GM19468 (cell line): ENCODE results near the gene HS1BP3.

Experiments
- ATAC-seq: cut with Tn5 transposase; IDR thresholded peaks from one replicate; pipeline ENCODE4 v1.9.1; 2021; ENCODE audit warnings: mild to moderate bottlenecking, moderate library complexity, moderate number of reproducible peaks; ENCODE audit not compliant: unreplicated experiment; ENCODE audit errors: extremely low read depth

Gene HS1BP3

GRCh38 chr2:20664431-20665242 is 13.7 kb upstream of the HS1BP3 start:
- ATAC-seq, result no peak

- ATAC-seq, result no peak
Observed at GRCh38 chr2:20664071-20664390, 13.1 kb upstream of the HS1BP3 start.

DNA sequence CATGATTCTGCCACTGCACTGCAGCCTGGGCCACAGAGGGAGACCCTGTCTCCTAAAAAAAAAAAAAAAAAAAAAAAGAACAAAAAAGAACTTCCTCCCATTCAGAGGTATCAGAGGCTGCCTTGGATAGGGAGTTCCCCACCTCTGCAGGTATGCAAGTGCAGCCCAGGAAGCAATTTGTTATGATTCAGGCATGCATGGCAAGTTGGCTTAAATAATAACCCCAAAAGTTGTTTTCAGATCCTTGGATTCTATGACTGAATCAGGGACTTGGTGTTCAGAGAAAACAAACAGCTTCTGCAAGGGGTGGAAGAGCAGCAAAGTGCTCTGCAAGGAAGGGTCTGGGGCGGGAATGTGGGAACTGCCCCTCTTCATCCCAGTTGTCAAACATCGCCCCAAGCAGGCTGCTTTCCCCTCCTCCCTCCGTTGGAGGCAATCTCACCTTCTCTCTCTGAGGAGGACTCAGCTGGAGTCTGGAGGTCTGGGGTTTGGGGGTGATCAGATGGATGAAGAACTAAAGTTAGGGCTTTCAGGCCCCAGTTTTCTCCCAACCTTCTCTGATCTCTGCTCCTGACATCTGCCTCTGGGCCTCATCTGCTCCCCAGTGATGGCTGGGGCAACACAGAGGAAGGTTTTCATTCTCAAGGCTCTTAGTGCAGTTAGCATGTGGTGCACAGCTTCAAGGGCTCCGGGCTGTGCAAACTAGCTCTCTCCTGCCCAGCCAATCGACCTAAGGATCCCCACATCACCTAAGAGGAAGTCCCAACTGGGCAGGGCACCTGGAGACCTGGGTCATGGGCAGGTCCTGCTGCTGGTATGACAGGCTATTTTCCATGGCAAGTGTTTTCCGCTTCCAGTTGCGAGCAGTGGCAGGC is 12.5 kb upstream of the HS1BP3 start:
- no peak for ATAC-seq

- ATAC-seq, result no peak
Observed at GRCh38 chr2:20662308-20662937, 11.5 kb upstream of the HS1BP3 start.

GRCh38 chr2:20661421-20662307 is 10.8 kb upstream of the HS1BP3 start:
- peak; percentile 26 for ATAC-seq

DNA sequence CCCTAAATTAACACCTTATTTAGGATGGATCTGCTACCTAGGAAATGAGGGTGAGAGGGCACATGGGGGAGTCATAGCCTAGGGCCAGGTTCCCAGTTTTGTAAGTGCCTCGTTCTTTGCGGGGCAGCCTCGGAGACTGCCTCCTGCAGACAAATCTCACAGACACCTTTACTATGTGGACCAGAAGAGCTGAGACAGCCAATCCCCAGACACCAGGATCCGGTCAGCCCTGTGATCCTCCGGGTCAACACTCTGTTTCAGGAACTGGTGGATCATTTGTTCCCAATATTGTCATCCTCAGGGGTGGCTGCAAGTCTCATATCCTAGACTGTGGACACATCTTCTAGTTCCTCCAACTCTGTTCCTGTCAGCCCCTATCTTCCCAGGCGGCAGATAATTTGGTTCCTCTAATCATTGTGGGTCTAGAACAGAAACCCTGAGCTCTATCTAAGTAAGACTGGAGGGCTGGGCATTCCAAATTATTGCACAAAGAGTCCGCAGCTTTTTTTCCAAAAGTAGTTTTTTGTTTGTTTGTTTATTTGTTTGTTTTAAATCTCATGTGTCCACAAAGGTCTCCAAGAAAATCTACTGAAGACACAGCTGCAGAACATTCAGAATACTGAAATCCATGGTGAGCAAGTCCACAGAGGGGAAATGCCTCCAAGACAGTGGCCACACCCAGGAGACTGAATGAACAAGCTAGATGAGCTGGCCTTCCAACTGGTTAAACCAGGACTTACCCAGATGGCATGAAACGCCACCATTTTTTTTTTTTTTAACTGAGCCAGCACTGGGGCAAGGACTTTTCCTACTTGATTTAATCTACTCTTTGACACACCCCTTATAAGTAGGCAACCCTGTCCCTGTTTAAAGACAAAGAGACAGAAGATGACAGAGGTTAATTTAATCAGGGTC is 9.9 kb upstream of the HS1BP3 start:
- no peak for ATAC-seq

GRCh38 chr2:20657522-20658235 is 6.8 kb upstream of the HS1BP3 start:
- no peak for ATAC-seq

DNA sequence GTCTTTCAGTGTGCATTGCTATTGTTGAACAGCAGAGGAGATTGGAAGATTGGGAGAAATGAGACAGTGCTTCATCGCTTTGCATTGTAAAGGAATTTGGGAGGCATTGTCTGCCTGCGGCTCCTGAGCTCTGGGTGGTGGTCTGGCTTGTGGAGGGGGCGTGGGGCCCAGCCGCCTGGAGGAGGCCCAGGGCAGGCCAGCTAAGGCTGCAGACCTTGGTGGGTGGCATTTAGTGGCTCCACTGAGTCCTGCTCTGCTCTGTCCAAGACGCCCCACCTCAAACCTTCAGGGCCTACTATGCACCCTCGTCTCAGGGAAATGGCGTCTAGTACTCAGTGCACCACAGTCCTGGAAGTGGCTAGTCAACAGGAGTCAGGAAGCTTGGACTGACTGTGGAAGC is 5.7 kb upstream of the HS1BP3 start:
- ATAC-seq, result no peak

- ATAC-seq, result no peak
Observed at GRCh38 chr2:20654535-20654813, 3.6 kb upstream of the HS1BP3 start.

DNA sequence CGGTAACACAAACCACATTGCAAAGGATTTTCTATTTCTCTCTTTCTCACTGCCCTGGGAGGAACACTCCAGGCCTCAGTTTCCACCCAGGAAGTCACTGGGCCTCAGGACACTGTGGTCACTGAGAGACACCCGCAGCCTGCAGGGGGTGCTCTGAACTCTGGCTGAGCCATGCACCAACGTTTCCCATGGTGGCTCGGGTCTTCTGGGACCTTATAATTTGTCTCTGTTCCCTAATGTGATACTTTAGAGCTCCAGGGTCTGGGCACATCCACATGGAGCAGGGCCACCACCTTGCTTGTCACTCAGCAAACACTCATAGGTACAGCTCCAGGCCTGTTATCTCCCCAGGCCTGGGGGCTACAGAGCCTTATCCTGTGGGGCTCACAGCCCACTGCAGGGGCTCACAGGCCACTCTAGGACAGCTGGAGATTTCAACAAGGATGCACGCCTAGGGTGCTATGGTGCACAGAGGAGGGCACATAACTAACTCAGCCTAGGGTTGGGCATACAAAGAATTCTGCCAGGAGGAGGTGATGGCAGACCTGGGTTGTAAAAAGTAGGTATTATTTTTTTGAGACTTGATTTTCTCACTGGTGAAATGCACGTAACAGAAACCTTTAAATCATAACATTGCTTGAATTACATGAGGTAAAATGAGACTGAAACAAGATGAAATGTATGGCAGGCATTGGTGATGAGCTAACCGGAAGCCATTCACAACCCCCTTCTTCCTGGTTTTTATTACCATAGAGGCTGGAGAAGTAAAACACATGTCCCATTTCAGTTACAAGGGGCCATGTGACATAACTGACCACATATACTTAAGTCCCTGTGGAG is 3.0 kb upstream of the HS1BP3 start:
- no peak for ATAC-seq

DNA sequence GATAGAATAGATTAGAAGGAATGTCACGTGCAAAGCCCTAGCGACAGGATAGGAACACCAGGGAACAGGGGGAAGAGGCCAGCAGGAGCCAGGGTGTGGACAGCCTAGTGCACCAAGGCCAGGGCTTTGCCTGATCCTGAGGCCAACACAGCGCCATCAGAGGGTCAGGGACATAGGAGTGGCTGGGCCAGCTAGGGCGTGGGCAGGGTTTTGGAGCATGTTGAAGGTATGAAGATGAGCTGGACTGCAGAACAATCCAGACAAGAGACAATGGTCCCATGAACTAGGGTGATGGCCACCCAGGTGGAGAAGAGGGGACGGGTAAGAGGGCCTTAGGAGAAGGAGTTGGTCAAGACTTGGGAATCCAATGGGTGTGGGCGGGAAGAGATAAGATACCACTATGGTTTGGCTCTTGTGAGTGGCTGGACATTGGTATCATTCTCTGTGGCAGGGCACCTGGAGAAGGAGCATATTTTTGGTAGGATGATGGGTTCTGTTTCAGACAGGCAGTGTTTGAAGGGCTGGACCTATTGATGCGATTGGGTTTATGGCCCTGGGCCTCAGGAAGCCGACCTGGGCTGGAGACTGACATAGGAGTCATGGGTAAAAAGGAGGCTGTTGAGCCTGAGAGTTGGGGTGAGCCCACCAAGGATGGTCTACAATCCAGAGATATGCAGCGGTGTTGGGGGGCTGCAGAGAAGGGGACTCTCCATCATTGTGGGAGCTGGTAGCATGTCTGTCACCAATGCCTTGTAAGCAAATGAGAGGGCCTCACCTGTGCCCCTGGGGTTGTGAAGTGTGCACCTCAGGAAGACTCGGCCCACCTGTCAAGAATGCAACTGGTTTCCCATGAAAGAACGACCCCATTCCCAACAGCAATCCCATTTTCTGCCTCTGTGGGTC is 2.0 kb upstream of the HS1BP3 start:
- ATAC-seq, result no peak

DNA sequence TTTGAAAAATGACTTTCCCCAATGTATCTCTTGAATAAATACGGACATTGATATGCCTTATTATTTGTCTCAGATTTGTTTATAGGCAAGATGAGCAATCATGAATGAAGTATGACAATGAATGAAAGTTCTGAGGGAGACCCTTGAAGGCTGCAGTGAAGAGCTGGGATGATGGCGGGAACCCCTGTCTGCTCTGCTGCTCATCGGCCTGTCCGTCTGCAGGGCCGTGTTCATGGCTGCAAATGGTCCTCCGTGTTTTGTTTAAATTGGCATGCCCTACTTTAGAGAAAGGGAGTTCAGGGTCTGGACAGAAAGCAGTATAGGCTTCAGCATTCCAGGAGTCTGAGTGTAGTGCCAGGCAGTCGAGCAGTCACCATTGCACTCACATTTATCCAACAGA is 1.2 kb upstream of the HS1BP3 start:
- no peak for ATAC-seq

- ATAC-seq, result no peak
Observed at GRCh38 chr2:20651731-20652099, 817 bp upstream of the HS1BP3 start.

DNA sequence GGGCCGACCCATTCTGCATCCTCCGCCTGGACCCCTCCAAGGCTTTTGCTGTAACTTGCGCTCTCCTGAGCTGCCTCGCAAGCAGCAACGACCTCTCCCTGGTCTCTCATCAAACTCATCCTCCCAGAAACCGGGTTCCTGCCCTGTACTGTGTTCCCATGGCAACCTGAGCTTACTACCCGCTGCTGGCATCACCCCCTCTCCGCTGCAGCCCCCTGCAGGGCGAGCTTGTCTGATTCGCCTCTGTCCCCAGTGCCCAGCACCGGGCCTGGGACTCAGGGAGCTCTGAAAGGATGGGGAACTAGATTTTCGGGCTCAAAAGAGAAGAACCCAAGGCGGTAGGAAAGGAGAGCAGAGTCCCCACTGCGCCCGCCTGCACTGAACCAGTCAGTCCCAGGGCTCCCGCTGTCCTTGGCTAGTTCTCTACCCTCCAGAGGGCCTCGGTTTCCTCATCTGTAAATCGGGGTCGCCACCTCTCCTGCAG is 463 bp downstream of the HS1BP3 start:
- ATAC-seq, result no peak

DNA sequence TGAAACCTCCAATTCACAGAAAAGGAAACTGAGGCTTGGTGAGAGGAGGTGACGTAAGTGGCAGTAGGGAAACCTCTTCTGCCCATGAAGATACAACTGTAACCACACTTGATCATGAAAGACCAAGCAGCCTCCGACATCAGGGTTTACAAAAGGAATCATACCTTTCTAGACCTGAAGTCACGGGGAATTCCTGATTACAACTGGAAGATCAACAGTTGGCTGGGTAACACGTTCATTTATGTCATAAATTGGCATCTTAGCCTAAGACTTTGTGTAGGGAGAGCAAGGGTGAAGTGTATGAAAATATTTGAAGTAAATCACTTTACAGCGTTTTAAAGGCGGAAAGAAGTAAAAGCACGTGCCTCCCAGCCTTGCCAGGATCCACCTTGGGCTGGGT is 922 bp downstream of the HS1BP3 start:
- no peak for ATAC-seq

DNA sequence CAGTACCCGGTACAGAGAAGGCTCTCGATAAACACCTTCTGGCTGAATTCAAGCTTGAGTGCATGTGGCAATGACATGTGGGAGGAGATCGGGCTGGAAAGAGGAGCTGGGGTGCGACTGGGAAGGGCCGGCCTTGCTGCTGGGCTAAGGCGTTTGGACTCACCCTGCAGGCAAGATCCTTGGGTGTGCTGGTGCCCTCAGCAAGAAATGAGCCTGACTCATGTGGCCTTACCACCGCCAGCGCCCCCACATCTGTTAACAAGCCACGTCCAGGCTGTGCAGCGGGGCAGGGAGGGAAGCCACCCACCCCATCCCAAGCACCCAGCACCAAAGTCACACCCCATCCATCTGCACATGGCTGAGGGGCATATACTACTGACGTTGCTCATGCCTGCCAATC is 1.3 kb downstream of the HS1BP3 start:
- no peak for ATAC-seq

- ATAC-seq, result no peak
Observed at GRCh38 chr2:20648831-20649230, 2.1 kb downstream of the HS1BP3 start.
